IMR-90 (cell line): ENCODE measurements around the gene NLRC5. TPM values are rescaled to one million over a fixed set of nuclear protein-coding genes. Genes with fewer than 3 reads are reported as not detected.

ENCODE experiments used
- ATAC-seq: fragments of 200-7000 bp; cut with Tn5 transposase; 2 replicates; pipeline ENCODE4 v1.9.1; 2020; ENCODE audit warnings: low read depth, mild to moderate bottlenecking, moderate library complexity
- BruUV-seq: library from RNA; stranded (reverse); fragments of 400-500 nt; replicated peaks from 2 replicates; lab custom pipeline; 2021; lab: Mats Ljungman, UMichigan
- CTCF ChIA-PET: fragments of 300-600 bp; formaldehyde crosslinking; extraction: SDS; loops from one replicate; lab custom pipeline; 2021; ENCODE audit warnings: antibody characterized with exemption; lab: Yijun Ruan, JAX
- POLR2A ChIA-PET: fragments of 300-600 bp; sonication (Branson Sonifier 250); formaldehyde crosslinking; loops from one replicate; lab custom pipeline; 2022; ENCODE audit warnings: antibody characterized with exemption; ENCODE audit not compliant: unreplicated experiment; lab: Charles Lee
- DNase-seq: peaks from one replicate; pipeline ENCODE4 v3.0.0; 2013
- H2AFZ ChIP-seq: replicated peaks from 2 replicates; pipeline ENCODE3; 2013; ENCODE audit warnings: low read length, mild to moderate bottlenecking; ENCODE audit not compliant: poor library complexity
- H2AK5ac ChIP-seq: 2 replicates; pipeline ENCODE4 v1.6.1; 2013; ENCODE audit warnings: low read depth, low read length, inconsistent platforms
- H2AK9ac ChIP-seq: replicated peaks from 2 replicates; pipeline ENCODE3; 2013; ENCODE audit warnings: mild to moderate bottlenecking, low read depth, low read length, moderate library complexity; ENCODE audit not compliant: poor library complexity
- H2BK120ac ChIP-seq: 2 replicates; pipeline ENCODE4 v1.6.1; 2013; ENCODE audit warnings: low read depth, low read length, inconsistent platforms
- H2BK15ac ChIP-seq: 3 replicates; pipeline ENCODE4 v1.6.1; 2013; ENCODE audit warnings: low read depth, low read length, inconsistent platforms
- H2BK20ac ChIP-seq: 2 replicates; pipeline ENCODE4 v1.6.1; 2013; ENCODE audit warnings: low read depth, mild to moderate bottlenecking, inconsistent platforms, low read length, moderate library complexity
- H2BK5ac ChIP-seq: 2 replicates; pipeline ENCODE4 v1.6.1; 2013; ENCODE audit warnings: mild to moderate bottlenecking, low read depth, low read length, inconsistent platforms; ENCODE audit not compliant: poor library complexity, severe bottlenecking
- H3K14ac ChIP-seq: replicated peaks from 2 replicates; pipeline ENCODE4 v1.6.1; 2013; ENCODE audit warnings: low read depth, low read length, inconsistent platforms
- H3K18ac ChIP-seq: 2 replicates; pipeline ENCODE4 v1.6.1; 2013; ENCODE audit warnings: low read depth, low read length, control low read depth
- H3K23ac ChIP-seq: 2 replicates; pipeline ENCODE4 v1.6.1; 2013; ENCODE audit warnings: low read depth, low read length, inconsistent platforms
- H3K27ac ChIP-seq: 2 replicates; pipeline ENCODE4 v1.5.1; 2013; ENCODE audit warnings: mild to moderate bottlenecking, control low read depth, low read length; ENCODE audit not compliant: insufficient read depth
- H3K27me3 ChIP-seq: 2 replicates; pipeline ENCODE4 v1.6.1; 2013; ENCODE audit warnings: low read length; ENCODE audit not compliant: control insufficient read depth, insufficient read depth
- H3K36me3 ChIP-seq: 2 replicates; pipeline ENCODE4 v1.6.1; 2013; ENCODE audit warnings: low read length, mixed read lengths; ENCODE audit not compliant: control insufficient read depth, insufficient read depth
- H3K4ac ChIP-seq: 2 replicates; pipeline ENCODE4 v1.6.1; 2013; ENCODE audit warnings: low read depth, low read length, inconsistent platforms
- H3K4me1 ChIP-seq: 2 replicates; pipeline ENCODE4 v1.6.1; 2013; ENCODE audit warnings: low read length, mixed read lengths; ENCODE audit not compliant: control insufficient read depth, insufficient read depth
- H3K4me2 ChIP-seq: 2 replicates; pipeline ENCODE4 v1.6.1; 2013; ENCODE audit warnings: low read depth, mild to moderate bottlenecking, control low read depth, low read length, moderate library complexity
- H3K4me3 ChIP-seq: 2 replicates; pipeline ENCODE4 v1.5.1; 2013; ENCODE audit warnings: low read depth, mild to moderate bottlenecking, control low read depth, low read length, moderate library complexity; ENCODE audit not compliant: insufficient read depth
- H3K56ac ChIP-seq: 2 replicates; pipeline ENCODE4 v1.6.1; 2013; ENCODE audit warnings: low read length, inconsistent platforms; ENCODE audit not compliant: insufficient read depth; ENCODE audit errors: extremely low read depth
- H3K79me1 ChIP-seq, 2 experiments: 2 replicates each; pipeline ENCODE4 v1.6.1; 2013; ENCODE audit warnings: low read length in 2 of 2, inconsistent platforms in 1 of 2, low read depth in 1 of 2
- H3K9ac ChIP-seq: 2 replicates; pipeline ENCODE4 v1.6.1; 2013; ENCODE audit warnings: low read depth, low read length, control low read depth
- H3K9me1 ChIP-seq: 2 replicates; pipeline ENCODE4 v1.6.1; 2013; ENCODE audit warnings: low read length, inconsistent platforms; ENCODE audit not compliant: insufficient read depth
- H3K9me3 ChIP-seq: 2 replicates; pipeline ENCODE4 v1.6.1; 2013; ENCODE audit warnings: low read length; ENCODE audit not compliant: control insufficient read depth, insufficient read depth
- H4K20me1 ChIP-seq: 2 replicates; pipeline ENCODE4 v1.6.1; 2013; ENCODE audit warnings: low read length, inconsistent platforms; ENCODE audit not compliant: insufficient read depth
- H4K5ac ChIP-seq: 2 replicates; pipeline ENCODE4 v1.6.1; 2013; ENCODE audit warnings: mild to moderate bottlenecking, low read depth, low read length, control low read depth
- H4K8ac ChIP-seq, 2 experiments: 2 replicates each; pipeline ENCODE4 v1.6.1; 2013; ENCODE audit warnings: low read depth in 2 of 2, low read length in 2 of 2, control low read depth in 1 of 2, inconsistent platforms in 1 of 2
- H4K91ac ChIP-seq: 2 replicates; pipeline ENCODE4 v1.6.1; 2013; ENCODE audit warnings: low read depth, low read length, inconsistent platforms; ENCODE audit not compliant: insufficient read depth
- BHLHE40 ChIP-seq: fragments of 150-350 bp; IDR thresholded peaks from 2 replicates; pipeline ENCODE4 v1.6.1; 2016; ENCODE audit warnings: mild to moderate bottlenecking, low read depth, low read length
- CEBPB ChIP-seq: IDR thresholded peaks from 2 replicates; pipeline ENCODE4 v1.6.1; 2012; ENCODE audit warnings: low read depth, low read length, improper control_type of control experiment
- CHD1 ChIP-seq: IDR thresholded peaks from 2 replicates; pipeline ENCODE4 v1.6.1; 2012; ENCODE audit warnings: low read depth, low read length, improper control_type of control experiment
- CTCF ChIP-seq: conservative IDR thresholded peaks from 2 replicates; pipeline ENCODE4 v1.5.1; 2012; ENCODE audit warnings: mild to moderate bottlenecking, low read depth, low read length, improper control_type of control experiment
- ELK1 ChIP-seq: fragments of 150-350 bp; IDR thresholded peaks from 2 replicates; pipeline ENCODE4 v1.6.1; 2016; ENCODE audit warnings: low read depth, mild to moderate bottlenecking, low read length, moderate library complexity, borderline replicate concordance
- FOS ChIP-seq: fragments of 150-350 bp; IDR thresholded peaks from 2 replicates; pipeline ENCODE4 v1.6.1; 2016; ENCODE audit warnings: low read depth, low read length
- MAFK ChIP-seq: IDR thresholded peaks from 2 replicates; pipeline ENCODE4 v1.6.1; 2012; ENCODE audit warnings: low read depth, low read length, improper control_type of control experiment
- MAZ ChIP-seq: IDR thresholded peaks from 2 replicates; pipeline ENCODE4 v1.6.1; 2012; ENCODE audit warnings: low read depth, mild to moderate bottlenecking, low read length, improper control_type of control experiment, moderate library complexity, borderline replicate concordance
- MXI1 ChIP-seq: IDR thresholded peaks from 2 replicates; pipeline ENCODE4 v1.6.1; 2012; ENCODE audit warnings: low read depth, mild to moderate bottlenecking, low read length, moderate library complexity, borderline replicate concordance
- NFE2L2 ChIP-seq: fragments of 150-350 bp; IDR thresholded peaks from 2 replicates; pipeline ENCODE4 v1.6.1; 2016; ENCODE audit warnings: low read depth, mild to moderate bottlenecking, low read length
- POLR2A ChIP-seq: IDR thresholded peaks from 2 replicates; pipeline ENCODE4 v1.6.1; 2012; ENCODE audit warnings: mild to moderate bottlenecking, low read depth, low read length
- RAD21 ChIP-seq: IDR thresholded peaks from 2 replicates; pipeline ENCODE4 v1.6.1; 2012; ENCODE audit warnings: low read length, improper control_type of control experiment
- RCOR1 ChIP-seq: IDR thresholded peaks from 2 replicates; pipeline ENCODE4 v1.6.1; 2012; ENCODE audit warnings: mild to moderate bottlenecking, low read length, improper control_type of control experiment; ENCODE audit not compliant: insufficient replicate concordance
- RFX5 ChIP-seq: IDR thresholded peaks from 2 replicates; pipeline ENCODE4 v1.8.0; 2012; ENCODE audit warnings: low read depth, mild to moderate bottlenecking, low read length, moderate library complexity
- SMC3 ChIP-seq: fragments of 150-350 bp; IDR thresholded peaks from 2 replicates; pipeline ENCODE4 v1.6.1; 2016; ENCODE audit warnings: low read depth, mild to moderate bottlenecking, antibody characterized with exemption, low read length, moderate library complexity
- WGBS, 2 experiments: methylation state at CpG; one replicate each; pipeline versions ENCODE4 v1.1.5 to v1.1.7; 2013; ENCODE audit warnings: missing lambda C conversion rate in 2 of 2; ENCODE audit not compliant: insufficient read length in 1 of 2; ENCODE audit errors: extremely low coverage in 2 of 2; 5-methylcytosine and 5-hydroxymethylcytosine counted together
- dilution Hi-C: fragments of 300-500 bp; cut with HindIII; formaldehyde crosslinking; loops from one replicate; pipeline ENCODE4 v1.14.3; 2018; ENCODE audit warnings: low sequenced_read_pairs; ENCODE audit not compliant: unreplicated experiment
- in situ Hi-C: fragments of 300-500 bp; cut with MboI; formaldehyde crosslinking; loops from 3 replicates; pipeline ENCODE4 v1.14.3; 2019; ENCODE audit warnings: low sequenced_read_pairs, inconsistent platforms, mixed read lengths
- intact Hi-C: fragments of 100-400 bp; cut with micrococcal nuclease; formaldehyde crosslinking; loops from 2 replicates; pipeline ENCODE4 v1.10.0; 2022
- polyA plus RNA-seq, 3 experiments: library from polyadenylated mRNA; depleted of rRNA; stranded (reverse); fragments of >200 nt; gene quantifications; 2 replicates each; pipeline ENCODE4 v1.2.3, GENCODE V29; 2012; ENCODE audit warnings: low replicate concordance in 1 of 3
- total RNA-seq: library from RNA; depleted of rRNA; stranded (reverse); fragments of >200 nt; gene quantifications from 2 replicates; pipeline ENCODE4 v1.2.3, GENCODE V29; 2012
- TF ChIP-seq, protein P1 (sequence below): fragments of 150-350 bp; IDR thresholded peaks from 2 replicates; pipeline ENCODE4 v1.6.1; 2017; ENCODE audit warnings: mild to moderate bottlenecking, antibody characterized with exemption, low read length, low read depth

The NLRC5 gene
- total and polyA plus RNA-seq, 2 of the 4 experiments (the other 2 are of a cell fraction) = 9.1 to 14.9 TPM

- no peak overlapping the region for H4K8ac ChIP-seq
- peaks cover 18% of the 10 kb centered on the region for H3K9me1 ChIP-seq
- no peak overlapping the region for H4K5ac ChIP-seq
- no peak overlapping the region for H3K4ac ChIP-seq
- ChIA-PET POLR2A (no interaction called here), CTCF (no interaction called here)
- BruUV-seq = no TSS peak
- TF ChIP-seq FOS (no peak), RAD21 (no peak), CHD1 (no peak), RFX5 (no peak), POLR2A (no peak), ELK1 (no peak), MAFK (no peak), CTCF (no peak), BHLHE40 (no peak), MAZ (no peak), CEBPB (no peak), MXI1 (no peak), SMC3 (no peak), NFE2L2 (no peak), RCOR1 (no peak)
- TF ChIP-seq, protein P1, sequence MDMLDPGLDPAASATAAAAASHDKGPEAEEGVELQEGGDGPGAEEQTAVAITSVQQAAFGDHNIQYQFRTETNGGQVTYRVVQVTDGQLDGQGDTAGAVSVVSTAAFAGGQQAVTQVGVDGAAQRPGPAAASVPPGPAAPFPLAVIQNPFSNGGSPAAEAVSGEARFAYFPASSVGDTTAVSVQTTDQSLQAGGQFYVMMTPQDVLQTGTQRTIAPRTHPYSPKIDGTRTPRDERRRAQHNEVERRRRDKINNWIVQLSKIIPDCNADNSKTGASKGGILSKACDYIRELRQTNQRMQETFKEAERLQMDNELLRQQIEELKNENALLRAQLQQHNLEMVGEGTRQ = no peak
- no peak overlapping the region for H4K91ac ChIP-seq
- no peak overlapping the region for H2BK120ac ChIP-seq
- no peak overlapping the region for H2BK15ac ChIP-seq
- no peak overlapping the region for H3K56ac ChIP-seq
- 100% methylated on average over 4 of the region's 6 CpGs; no CpG with 5 or more reads in 1 of the 2 experiments for WGBS, 2 experiments
- DNase-seq (no peak), ATAC-seq (no peak)
- H2AK9ac ChIP-seq = no peak overlapping the region
- H3K9ac ChIP-seq = no peak overlapping the region
- H3K18ac ChIP-seq = no peak overlapping the region
- no peak overlapping the region for H3K4me3 ChIP-seq
- intact Hi-C loops = no loop called here
- peaks cover 42% of the 10 kb centered on the region for H3K36me3 ChIP-seq
- peaks cover 2% of the 10 kb centered on the region; the same call in 1 of the 2 replicates for H3K9me3 ChIP-seq
- no peak overlapping the region for H3K27ac ChIP-seq
- no peak overlapping the region for H3K23ac ChIP-seq
- no peak overlapping the region for H2BK5ac ChIP-seq
- no peaks in the 10 kb centered on the region for H4K20me1 ChIP-seq
- no peak overlapping the region for H2BK20ac ChIP-seq
- H2AFZ ChIP-seq = no peak overlapping the region
- no peak overlapping the region for H3K14ac ChIP-seq
- dilution Hi-C loops = no loop called here
- H2AK5ac ChIP-seq = no peak overlapping the region
- H3K4me2 ChIP-seq = no peak overlapping the region
- H3K27me3 ChIP-seq = no peaks in the 10 kb centered on the region
- peaks cover 4 to 20% of the 10 kb centered on the region in 2 experiments; a peak in 3 of 4 replicates for H3K79me1 ChIP-seq
- H3K4me1 ChIP-seq = no peaks in the 10 kb centered on the region
- in situ Hi-C loops = no loop called here
Measured at GRCh38 chr16:57021757-57022156, 32.4 kb downstream of the NLRC5 start.
